RWPE2 (cell line): Measurements from ENCODE around the gene GRK3.
A peak's percentile ranks its signal among the peaks of the same experiment; 100 is the strongest.
"Not testable (repeated sequence)": the region's sequence is repeated elsewhere in the genome, so short reads cannot be mapped to it uniquely, and the experiment has no call there.

Experiments
- ATAC-seq: fragments of 200-7000 bp; cut with Tn5 transposase; 3 replicates; pipeline ENCODE4 v1.9.1; 2021; ENCODE audit warnings: low read depth
- DNase-seq: peaks from one replicate; pipeline ENCODE4 v3.0.0-alpha.2; 2020; ENCODE audit warnings: low spot score
- H3K27ac ChIP-seq: fragments of 450-650 bp; 2 replicates; pipeline ENCODE4 v1.5.1; 2017; ENCODE audit warnings: mild to moderate bottlenecking; ENCODE audit not compliant: poor library complexity, severe bottlenecking
- H3K27me3 ChIP-seq: fragments of 250-450 bp; sonication (Bioruptor Pico); 2 replicates; pipeline ENCODE4 v1.5.1; 2021; ENCODE audit warnings: mild to moderate bottlenecking, moderate library complexity; ENCODE audit not compliant: insufficient read depth, poor library complexity, severe bottlenecking
- H3K36me3 ChIP-seq: fragments of 250-450 bp; sonication (Bioruptor Pico); 2 replicates; pipeline ENCODE4 v1.5.1; 2020; ENCODE audit warnings: low read depth, mild to moderate bottlenecking, moderate library complexity
- H3K4me1 ChIP-seq: fragments of 250-450 bp; sonication (Bioruptor Pico); 2 replicates; pipeline ENCODE4 v1.5.1; 2021; ENCODE audit warnings: mild to moderate bottlenecking, moderate library complexity; ENCODE audit not compliant: insufficient read depth, poor library complexity, severe bottlenecking
- H3K4me3 ChIP-seq: fragments of 250-450 bp; sonication (Bioruptor Pico); 2 replicates; pipeline ENCODE4 v1.5.1; 2021; ENCODE audit warnings: mild to moderate bottlenecking, moderate library complexity; ENCODE audit not compliant: severe bottlenecking
- H3K9me3 ChIP-seq: fragments of 250-450 bp; sonication (Bioruptor Pico); 2 replicates; pipeline ENCODE4 v1.5.1; 2021; ENCODE audit warnings: mild to moderate bottlenecking, moderate library complexity; ENCODE audit not compliant: severe bottlenecking
- TF ChIP-seq, protein P1 (sequence below): fragments of 450-650 bp; IDR thresholded peaks from one replicate; pipeline ENCODE4 v1.5.1; 2017; ENCODE audit warnings: mild to moderate bottlenecking, moderate library complexity; ENCODE audit not compliant: poor library complexity, severe bottlenecking

Gene GRK3

DNA sequence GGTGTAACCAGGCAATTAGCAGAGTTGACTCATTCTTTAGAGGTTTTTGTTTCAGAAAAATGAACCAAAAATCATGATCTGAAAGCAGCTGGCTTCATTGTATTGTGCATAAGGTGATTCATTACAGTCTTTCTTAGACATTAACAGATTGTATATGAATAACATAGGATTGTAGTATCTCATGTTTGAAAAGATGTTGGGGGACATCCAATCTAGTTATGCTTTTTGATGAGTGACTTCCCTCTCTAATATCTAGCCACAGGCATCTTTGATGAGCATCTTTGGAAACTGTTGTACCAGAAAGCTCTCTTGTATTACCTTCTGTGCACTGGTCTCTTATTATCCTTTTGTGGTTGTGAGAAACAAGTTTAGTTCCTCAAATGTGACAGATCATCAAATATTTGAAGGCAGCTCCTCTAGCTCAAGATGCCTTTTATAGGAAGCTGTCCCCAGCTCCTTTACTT, 8.3 kb downstream of the GRK3 start:
- ATAC-seq = no peak
- TF ChIP-seq, protein P1, sequence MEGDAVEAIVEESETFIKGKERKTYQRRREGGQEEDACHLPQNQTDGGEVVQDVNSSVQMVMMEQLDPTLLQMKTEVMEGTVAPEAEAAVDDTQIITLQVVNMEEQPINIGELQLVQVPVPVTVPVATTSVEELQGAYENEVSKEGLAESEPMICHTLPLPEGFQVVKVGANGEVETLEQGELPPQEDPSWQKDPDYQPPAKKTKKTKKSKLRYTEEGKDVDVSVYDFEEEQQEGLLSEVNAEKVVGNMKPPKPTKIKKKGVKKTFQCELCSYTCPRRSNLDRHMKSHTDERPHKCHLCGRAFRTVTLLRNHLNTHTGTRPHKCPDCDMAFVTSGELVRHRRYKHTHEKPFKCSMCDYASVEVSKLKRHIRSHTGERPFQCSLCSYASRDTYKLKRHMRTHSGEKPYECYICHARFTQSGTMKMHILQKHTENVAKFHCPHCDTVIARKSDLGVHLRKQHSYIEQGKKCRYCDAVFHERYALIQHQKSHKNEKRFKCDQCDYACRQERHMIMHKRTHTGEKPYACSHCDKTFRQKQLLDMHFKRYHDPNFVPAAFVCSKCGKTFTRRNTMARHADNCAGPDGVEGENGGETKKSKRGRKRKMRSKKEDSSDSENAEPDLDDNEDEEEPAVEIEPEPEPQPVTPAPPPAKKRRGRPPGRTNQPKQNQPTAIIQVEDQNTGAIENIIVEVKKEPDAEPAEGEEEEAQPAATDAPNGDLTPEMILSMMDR = no peak
- Histone ChIP-seq H3K27me3 (no peaks in the 10 kb centered on the region), H3K27ac (no peak overlapping the region), H3K4me3 (no peak overlapping the region), H3K4me1 (no peaks in the 10 kb centered on the region), H3K36me3 (no peaks in the 10 kb centered on the region), H3K9me3 (no peaks in the 10 kb centered on the region)
- DNase-seq = no peak

DNA sequence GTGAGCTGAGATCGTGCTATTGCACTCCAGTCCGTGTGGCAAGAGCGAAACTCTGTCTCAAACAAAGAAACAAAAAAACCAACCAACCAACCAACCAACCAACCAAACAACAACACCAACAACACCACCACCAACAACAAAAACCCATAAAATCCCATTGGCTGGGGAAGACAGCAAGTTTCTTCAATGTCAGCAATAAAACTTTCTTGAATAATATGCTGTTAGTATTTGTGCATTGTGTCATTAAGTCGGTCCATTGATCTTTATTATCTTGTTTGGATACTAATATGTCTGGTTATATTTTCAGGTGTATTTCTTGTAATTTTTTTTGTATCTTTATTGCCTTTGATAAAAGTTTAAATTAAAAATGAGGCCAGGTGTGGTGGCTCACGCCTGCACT, 9.4 kb downstream of the GRK3 start:
- Histone ChIP-seq H3K36me3 (no peaks in the 10 kb centered on the region), H3K4me1 (no peaks in the 10 kb centered on the region), H3K4me3 (no peak overlapping the region)

GRCh38 chr22:25574736-25575135, 10.3 kb downstream of the GRK3 start:
- no peaks in the 10 kb centered on the region for H3K4me1 ChIP-seq
- DNase-seq = no peak
- H3K27ac ChIP-seq = no peak overlapping the region
- H3K27me3 ChIP-seq = no peaks in the 10 kb centered on the region
- ATAC-seq = no peak
- no peak overlapping the region for H3K4me3 ChIP-seq
- H3K9me3 ChIP-seq = no peaks in the 10 kb centered on the region
- no peaks in the 10 kb centered on the region for H3K36me3 ChIP-seq
- TF ChIP-seq, protein P1 = no peak

More for the DNA sequence above, 9.4 kb downstream of the GRK3 start:
- H3K27ac ChIP-seq = no peak overlapping the region
- ATAC-seq = no peak
- TF ChIP-seq, protein P1 = no peak
- H3K9me3 ChIP-seq = no peaks in the 10 kb centered on the region
- no peaks in the 10 kb centered on the region for H3K27me3 ChIP-seq
- DNase-seq = no peak

GRCh38 chr22:25575674-25576392, 11.4 kb downstream of the GRK3 start:
- not testable (repeated sequence) for H3K27ac ChIP-seq, H3K4me3 ChIP-seq, ATAC-seq, H3K36me3 ChIP-seq, H3K4me1 ChIP-seq, H3K27me3 ChIP-seq, DNase-seq, H3K9me3 ChIP-seq

GRCh38 chr22:25581452-25581851, 17.0 kb downstream of the GRK3 start:
- not testable (repeated sequence) for H3K27ac ChIP-seq, H3K9me3 ChIP-seq, ATAC-seq, DNase-seq, H3K36me3 ChIP-seq, H3K27me3 ChIP-seq, H3K4me3 ChIP-seq
- H3K4me1 ChIP-seq = peaks cover 11% of the 10 kb centered on the region

DNA sequence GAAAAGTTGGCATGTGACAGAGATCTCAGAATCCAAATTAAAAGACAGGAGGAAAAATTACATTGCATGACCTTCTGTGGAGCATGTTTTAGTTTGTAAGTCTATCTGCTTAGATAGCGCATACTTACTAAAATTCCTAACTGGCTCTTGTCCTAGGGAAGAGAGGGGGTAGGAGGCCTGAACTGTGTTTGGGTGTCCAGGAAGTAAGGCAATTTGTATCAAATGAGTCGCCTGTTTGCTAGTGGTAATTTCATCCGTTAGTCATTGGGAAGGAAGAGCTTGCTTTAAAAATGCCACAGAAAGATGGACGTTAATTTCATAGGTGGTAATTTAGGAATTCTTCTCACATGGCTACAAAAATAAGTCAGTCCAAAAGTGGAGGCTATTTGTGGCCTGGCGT, 18.5 kb downstream of the GRK3 start:
- TF ChIP-seq, protein P1 = no peak
- H3K4me3 ChIP-seq = no peak overlapping the region
- no peaks in the 10 kb centered on the region for H3K27me3 ChIP-seq
- peak overlapping the region; percentile 6 for H3K27ac ChIP-seq
- DNase-seq (no peak), ATAC-seq (no peak)
- H3K4me1 ChIP-seq = peaks cover 11% of the 10 kb centered on the region
- H3K9me3 ChIP-seq = no peaks in the 10 kb centered on the region
- H3K36me3 ChIP-seq = no peaks in the 10 kb centered on the region

DNA sequence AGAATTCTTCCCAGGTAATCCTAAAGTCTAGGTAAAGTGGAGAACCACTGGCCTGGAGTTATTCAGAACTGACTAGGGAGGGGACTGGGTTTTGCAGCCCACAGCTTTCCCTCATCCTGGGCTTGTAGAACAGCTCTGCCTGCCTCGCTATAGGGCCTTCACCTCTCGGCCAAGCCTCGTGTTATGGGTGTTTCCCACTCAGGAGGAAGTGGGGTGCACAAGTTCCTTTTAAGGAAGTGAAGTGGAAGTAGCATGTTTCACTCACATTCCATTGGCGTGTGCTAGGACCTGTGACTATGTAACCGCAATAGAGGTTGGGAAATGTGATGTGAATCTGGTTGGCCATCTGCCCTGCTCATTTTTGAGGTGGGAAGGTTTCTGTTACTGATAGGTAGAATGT, 20.5 kb downstream of the GRK3 start:
- H3K27me3 ChIP-seq, DNase-seq, H3K36me3 ChIP-seq, H3K9me3 ChIP-seq, H3K4me3 ChIP-seq: not testable (repeated sequence)
- H3K4me1 ChIP-seq = peaks cover 11% of the 10 kb centered on the region
- peak overlapping the region; percentile 27 for H3K27ac ChIP-seq
- ATAC-seq = peak; percentile 99

- not testable (repeated sequence) for H3K4me3 ChIP-seq, H3K9me3 ChIP-seq, DNase-seq, H3K4me1 ChIP-seq, ATAC-seq, H3K36me3 ChIP-seq, H3K27me3 ChIP-seq, H3K27ac ChIP-seq
Observed at GRCh38 chr22:25589664-25590063, 25.2 kb downstream of the GRK3 start.
